HG03064 (cell line): ENCODE data around the gene KCNAB1.

ENCODE experiments used
- ATAC-seq: cut with Tn5 transposase; IDR thresholded peaks from one replicate; pipeline ENCODE4 v1.9.1; 2021; ENCODE audit warnings: low read depth; ENCODE audit not compliant: unreplicated experiment

The KCNAB1 gene

GRCh38 chr3:156513619-156514018 is 393.2 kb downstream of the KCNAB1 start:
- ATAC-seq, result no peak

- no peak for ATAC-seq
Measured at GRCh38 chr3:156516284-156516683, 395.9 kb downstream of the KCNAB1 start.

DNA sequence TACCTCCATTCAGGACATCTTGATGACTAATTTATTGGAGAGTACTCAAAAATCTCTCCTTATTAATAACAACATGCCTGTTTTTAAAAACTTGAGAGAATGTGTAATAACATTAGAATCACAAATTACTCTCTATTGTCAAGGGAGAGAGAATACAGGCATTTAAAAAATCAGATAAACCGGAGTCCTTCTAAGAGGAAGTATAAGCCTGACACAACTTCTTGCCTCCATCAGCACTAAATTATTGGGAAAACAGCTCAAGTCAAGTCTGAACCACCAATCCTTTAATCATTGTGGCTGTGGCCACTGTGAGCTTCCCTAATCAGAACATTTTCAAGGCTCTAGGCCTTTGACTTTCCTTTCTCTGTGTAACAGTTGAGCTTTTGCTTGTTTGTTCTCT is 396.6 kb downstream of the KCNAB1 start:
- ATAC-seq, result no peak

DNA sequence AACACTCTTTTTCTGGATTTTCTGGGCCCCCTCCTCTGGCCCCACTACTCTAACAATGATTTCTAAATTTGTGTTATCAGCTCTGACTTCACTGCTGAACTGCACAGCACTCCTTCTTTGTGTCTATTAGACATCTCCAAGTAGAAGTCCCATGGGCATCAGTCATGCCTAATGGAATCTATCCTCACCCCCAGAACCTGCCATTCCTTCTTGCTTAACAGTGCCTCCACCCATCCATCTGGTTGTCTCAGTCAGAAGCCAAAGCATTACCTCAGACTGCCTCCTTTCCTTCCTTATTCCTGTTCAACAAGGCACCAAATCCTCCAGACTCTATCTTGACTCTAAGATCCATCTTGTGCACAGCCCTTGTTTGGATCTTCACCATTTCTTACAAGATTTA is 398.3 kb downstream of the KCNAB1 start:
- no peak for ATAC-seq

GRCh38 chr3:156519758-156520162 is 399.4 kb downstream of the KCNAB1 start:
- peak; percentile 83 for ATAC-seq

DNA sequence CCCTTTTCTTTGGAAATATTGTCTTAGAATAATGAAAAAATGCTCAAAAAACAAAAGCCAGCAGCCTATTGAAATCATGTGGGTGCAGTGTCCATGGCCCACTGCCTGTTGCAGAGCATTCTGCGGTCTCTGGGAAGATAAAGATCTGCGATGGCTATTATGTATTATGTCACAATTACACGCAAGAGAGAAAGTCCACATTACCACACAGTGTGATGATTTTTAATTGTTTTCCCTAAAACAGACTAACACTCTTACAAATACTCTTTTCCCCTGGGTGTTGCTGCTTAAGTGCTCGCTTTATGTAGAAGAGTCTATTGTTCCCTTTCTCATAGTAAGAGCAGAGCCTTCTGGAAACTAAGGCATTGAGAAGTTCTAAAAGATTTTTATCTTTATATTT is 402.3 kb downstream of the KCNAB1 start:
- ATAC-seq, result no peak

DNA sequence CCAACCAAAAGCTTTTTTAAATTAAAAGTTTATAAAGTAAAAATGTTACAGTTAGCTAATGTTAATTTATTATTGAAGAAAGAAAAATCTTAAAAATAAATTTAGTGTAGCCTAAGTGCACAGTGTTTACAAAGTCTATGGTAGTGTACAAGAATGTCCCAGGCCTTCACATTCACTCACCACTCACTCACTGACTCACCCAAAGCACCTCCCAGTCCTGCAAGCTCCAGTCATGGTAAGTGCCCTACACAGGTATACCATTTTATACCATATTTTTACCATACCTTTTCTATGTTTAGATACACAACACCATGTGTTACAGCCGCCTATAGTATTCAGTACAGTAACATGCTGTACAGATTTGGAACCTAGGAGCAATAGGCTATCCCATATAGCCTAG is 405.4 kb downstream of the KCNAB1 start:
- ATAC-seq, result no peak

DNA sequence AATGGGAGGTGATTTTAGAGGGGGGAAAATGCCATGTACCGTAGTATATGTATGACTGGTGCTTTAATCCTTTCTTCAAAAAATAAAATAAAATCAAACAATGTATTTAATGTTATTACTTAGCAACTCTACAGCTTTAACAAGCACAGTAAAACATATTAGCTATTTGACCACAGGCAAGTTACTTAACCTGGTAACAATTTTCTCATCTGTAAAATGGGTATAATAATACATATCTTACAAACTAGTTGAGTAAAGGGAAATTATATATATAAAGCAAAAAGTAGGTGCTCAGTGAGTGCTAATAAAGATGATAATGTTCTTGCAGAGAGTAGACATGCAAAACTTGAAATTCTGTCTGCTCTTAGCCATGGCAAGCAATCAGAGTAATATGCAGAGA is 406.7 kb downstream of the KCNAB1 start:
- no peak for ATAC-seq

GRCh38 chr3:156530980-156531379 is 410.6 kb downstream of the KCNAB1 start:
- no peak for ATAC-seq

- ATAC-seq, result no peak
Measured at GRCh38 chr3:156532730-156533129, 412.4 kb downstream of the KCNAB1 start.

DNA sequence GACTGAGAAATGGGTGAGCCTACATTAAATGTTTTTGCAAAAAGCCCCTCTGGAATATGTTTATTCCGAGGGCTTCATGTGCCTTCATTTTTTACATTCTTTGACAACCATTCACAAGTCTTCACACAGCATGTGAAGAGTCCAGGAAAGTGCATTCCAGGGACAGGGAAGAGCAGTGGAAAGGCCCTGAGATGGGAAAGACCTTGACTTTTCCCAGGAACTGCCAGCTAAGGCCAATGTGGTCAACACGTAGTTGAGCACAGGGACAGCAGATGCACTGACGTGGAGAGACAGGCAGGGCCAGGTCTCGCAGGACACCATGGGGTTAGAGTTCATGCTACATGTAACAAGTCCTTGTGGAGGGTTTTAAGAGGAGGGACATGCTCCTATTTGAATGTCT is 412.8 kb downstream of the KCNAB1 start:
- no peak for ATAC-seq

- ATAC-seq, result no peak
Measured at GRCh38 chr3:156535162-156535627, 414.8 kb downstream of the KCNAB1 start.

DNA sequence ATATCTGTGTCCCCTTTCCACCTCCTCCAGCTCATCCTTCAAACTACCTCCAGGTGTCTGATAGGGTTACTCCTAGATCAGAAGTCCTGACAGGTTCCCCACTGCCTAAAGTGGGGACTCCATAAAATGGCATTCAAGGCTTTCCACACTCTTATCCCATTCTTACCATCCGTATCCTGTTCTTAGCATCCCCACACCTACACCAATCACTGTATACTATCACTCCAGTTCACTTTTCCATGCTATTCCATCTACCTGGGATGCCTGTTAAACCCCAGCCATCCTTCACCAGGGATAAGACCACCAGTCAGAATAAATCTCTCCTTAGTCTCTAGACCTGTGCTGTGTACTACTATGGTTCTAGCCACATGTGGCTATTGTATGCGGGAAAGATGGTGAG is 415.4 kb downstream of the KCNAB1 start:
- ATAC-seq, result no peak

DNA sequence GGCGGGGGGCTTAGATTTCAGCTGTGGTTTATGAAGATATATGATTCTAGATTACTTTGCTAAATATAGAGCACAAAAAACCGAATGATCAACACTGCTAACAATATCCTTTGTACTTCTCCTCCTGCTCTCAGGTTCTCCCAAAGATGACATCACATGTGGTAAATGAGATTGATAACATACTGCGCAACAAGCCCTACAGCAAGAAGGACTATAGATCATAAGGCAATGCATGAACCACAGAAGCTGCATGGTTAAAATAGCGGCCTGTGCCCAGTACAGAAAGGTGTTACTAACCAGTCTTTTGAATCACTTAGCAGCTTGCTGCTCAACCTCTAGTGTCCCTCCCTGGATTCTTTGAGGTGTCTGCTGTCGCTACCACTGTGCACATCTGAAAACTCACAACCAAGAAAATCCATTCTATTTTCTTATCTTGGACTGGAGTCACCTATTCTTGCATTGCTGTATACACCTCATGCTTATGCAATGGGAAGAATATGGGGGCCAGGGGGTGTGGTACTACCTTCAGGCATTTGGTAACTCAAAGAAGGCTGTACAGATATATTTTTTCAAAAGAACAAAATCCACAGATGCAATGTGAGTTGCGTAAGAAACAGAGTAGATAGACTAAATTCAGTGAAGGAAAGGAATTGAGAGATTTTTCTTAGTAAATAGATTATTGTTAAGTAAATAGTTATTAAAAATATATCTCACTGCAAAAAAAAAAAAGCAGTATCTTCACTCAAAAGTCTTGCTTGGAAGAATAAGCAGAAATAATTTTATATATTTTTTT is 416.3 kb downstream of the KCNAB1 start:
- no peak for ATAC-seq

GRCh38 chr3:156539051-156539450 is 418.7 kb downstream of the KCNAB1 start:
- no peak for ATAC-seq

- no peak for ATAC-seq
Measured at GRCh38 chr3:156539802-156540201, 419.4 kb downstream of the KCNAB1 start.

DNA sequence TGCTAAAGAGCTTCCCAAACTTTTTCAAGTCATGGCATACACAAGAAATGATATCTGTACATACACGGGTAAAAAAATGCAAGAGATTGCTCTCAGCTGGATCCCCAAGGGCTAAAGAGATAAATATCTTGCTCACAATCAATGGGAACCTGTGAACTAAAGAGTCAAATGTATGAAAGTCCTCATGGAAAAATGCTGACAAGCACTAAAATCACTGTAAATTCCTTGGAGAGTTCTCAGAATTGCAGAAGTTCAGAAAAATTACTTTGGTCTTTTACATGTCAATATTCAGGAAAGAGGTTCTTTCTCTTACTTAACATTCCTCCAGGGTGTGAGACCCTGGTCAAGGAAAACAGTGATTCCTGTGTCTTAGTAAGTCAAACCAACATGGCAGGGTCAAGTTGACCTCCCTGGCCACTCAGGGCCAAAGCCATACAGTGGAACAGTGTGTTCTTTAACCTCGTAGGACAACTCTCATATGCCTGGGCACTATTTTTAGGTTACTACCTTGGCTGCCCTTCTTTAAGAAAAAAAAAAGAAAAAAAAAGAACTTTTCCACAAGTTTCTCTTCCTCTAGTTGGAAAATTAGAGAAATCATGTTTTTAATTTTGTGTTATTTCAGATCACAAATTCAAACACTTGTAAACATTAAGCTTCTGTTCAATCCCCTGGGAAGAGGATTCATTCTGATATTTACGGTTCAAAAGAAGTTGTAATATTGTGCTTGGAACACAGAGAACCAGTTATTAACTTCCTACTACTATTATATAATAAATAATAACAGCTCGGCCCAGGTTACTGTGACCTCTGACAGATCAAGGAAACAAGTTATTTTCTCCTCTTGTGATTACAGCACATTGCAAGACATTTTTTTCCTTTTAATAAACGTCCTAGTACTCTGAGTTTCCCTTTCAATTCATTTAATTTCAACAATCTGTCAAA is 422.0 kb downstream of the KCNAB1 start:
- no peak for ATAC-seq

DNA sequence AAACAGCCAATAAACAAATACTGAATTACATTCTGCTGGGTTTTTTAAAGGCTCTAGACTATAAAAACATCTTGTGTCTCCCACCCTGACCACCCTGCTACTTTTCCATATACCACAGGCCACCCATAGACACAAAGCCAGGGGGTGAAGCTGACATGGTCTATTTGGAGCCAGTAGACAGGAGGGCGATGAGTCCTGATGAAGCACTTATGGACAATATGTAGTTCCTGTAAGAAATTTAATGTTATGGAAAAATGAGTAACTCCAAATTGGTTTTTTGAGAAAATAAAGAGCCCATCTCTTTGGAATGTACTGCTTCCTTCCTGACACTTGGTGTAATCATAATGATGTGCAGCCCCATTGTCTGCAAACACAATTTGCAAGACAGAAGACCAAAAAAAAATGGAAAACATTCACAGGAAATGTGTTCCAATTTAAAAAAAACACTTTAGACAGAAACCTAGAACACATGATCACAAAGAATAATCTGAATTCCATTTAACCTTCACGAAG is 422.7 kb downstream of the KCNAB1 start:
- ATAC-seq, result no peak

- ATAC-seq, result no peak
Measured at GRCh38 chr3:156547637-156548036, 427.3 kb downstream of the KCNAB1 start.

DNA sequence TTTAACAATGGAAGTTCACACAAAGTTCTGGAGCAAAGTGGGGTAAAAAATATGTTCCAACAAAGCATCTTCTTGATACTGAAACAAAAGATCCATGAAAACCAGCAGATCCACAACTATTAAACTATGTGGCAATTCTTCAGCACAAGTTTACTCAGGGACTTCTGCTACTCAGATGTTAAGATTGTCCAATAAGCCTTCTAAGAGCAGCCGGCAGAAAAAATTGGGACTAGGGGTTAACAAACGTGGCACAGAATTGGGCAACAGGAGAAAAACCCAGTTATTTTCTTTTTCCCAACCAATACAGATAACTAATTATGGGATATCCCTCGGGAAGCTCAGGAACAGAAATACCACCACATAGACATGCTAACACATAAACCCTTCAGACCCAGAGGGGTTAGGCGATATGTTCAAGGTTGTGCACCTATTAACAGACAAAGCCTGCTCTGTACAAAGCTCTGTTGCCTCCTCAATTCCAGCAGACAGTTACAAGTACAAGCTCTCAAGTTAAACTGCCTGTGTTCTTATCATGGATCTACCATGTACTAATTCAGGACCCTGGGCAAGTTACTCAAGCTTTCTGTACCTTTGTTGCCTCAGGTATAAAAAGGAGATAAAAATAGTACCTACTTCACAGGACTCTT is 427.8 kb downstream of the KCNAB1 start:
- no peak for ATAC-seq

GRCh38 chr3:156548902-156549301 is 428.5 kb downstream of the KCNAB1 start:
- ATAC-seq, result no peak
